ENCODE results near the gene PPP1R10. TPM values are rescaled to one million over a fixed set of nuclear protein-coding genes. Genes with fewer than 3 reads are reported as not detected.
A peak's percentile ranks its signal among the peaks of the same experiment; 100 is the strongest.

The PPP1R10 gene
- polyA plus RNA-seq, 4 donors = 50.5 to 67.6 (median 58.4) TPM

DNA sequence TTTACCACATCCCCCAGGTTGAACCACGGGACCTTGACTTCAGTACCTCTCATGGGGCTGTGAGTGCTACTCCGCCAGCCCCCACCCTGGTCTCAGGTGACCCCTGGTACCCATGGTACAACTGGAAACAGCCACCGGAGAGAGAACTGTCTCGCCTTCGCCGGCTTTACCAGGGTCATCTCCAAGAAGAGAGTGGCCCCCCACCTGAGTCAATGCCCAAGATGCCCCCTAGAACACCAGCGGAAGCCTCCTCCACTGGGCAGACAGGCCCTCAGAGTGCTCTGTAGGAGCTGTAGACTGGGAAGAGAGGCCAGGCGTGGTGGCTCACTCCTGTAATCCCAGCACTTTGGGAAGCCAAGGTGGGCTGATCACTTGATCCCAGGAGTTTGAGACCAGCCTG lies 8.5 kb upstream of the PPP1R10 start:
- no peak for DNase-seq (ENCODE audit: low read depth in 4 of 4, low spot score in 3 of 4)

DNA sequence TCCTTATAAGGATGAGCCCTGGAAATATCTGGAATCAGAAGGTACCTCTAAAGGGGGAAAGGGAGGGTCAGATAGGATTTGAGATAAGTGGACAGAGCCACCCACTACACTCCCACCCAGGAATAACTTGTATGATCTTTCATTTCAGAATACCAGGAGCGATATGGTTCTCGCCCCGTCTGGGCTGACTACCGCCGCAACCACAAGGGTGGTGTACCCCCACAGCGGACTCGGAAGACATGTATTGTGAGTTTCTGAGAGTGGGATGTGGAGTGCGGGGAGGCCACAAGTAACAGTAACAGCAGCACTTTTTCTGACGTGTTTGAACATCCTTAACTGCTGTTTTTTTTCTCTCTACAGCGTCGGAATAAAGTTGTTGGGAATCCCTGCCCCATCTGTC lies 2.5 kb upstream of the PPP1R10 start:
- DNase-seq (ENCODE audit: low read depth in 4 of 4, low spot score in 3 of 4) = no peak

DNA sequence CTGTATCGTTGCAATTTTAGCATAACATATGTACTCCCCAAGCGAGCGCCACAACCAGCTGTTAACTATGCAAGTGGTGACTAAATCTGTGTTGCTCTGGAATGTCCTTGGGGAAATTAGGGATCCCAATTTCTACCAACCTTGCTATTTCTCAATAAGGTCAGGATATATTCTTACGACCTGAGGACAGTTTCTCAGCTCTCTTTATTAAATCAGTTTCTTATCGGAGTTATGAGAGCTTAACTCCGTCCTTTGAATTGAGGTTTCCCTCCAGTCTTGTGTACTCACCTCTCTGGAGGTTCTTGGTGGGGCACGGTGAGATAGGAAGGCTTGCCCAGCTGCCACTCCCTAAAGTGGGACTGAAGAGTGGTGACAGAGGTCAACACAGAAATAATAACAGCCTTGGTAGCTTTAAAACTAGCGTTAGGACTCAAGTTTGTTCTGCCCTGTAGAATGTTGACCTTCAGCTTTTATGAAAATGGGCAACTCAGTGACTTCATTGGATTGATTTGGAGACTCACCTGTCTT lies 1.3 kb upstream of the PPP1R10 start:
- no peak for DNase-seq (ENCODE audit: low read depth in 4 of 4, low spot score in 3 of 4)

DNA sequence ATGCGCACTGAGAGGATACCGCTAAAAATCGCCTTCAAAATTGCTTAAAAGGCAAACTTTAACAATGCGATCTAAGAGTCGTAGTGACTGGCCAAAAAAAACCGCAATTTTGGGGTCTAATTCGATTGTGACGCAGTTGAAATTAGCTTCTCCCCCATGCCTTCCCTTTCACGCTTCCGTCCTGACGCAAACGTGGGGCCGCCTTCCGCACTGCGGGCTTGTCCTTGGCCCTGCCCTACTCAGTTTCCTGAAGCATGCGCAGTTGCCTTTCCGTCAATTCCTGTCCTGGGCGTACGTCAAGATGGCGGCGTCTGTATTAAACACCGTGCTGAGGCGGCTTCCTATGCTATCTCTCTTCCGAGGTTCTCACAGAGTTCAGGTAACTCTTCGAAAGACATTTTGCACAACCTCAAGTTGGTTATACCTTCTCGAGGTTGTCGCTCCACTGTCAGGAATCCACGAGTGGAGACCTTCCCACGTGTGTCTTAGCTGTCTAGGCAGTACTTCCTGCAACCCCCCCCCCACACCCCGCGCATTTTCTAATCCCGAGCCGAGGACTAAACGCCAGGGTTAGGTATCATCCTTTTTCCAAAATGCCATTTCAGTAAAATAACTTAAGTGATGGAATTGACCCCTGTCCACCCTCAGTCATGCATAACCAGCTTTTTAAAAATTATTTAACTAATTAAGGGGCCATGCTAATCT lies 674 bp upstream of the PPP1R10 start, which contains the start of gene MRPS18B:
TSS of gene MRPS18B (plus strand) at position 276 of the 705 bp plus-strand sequence. CDS start at position 302, 26 bp downstream.
- DNase-seq (ENCODE audit: low read depth in 4 of 4, low spot score in 3 of 4) = peak; percentile 97 to 100 (median 98)

DNA sequence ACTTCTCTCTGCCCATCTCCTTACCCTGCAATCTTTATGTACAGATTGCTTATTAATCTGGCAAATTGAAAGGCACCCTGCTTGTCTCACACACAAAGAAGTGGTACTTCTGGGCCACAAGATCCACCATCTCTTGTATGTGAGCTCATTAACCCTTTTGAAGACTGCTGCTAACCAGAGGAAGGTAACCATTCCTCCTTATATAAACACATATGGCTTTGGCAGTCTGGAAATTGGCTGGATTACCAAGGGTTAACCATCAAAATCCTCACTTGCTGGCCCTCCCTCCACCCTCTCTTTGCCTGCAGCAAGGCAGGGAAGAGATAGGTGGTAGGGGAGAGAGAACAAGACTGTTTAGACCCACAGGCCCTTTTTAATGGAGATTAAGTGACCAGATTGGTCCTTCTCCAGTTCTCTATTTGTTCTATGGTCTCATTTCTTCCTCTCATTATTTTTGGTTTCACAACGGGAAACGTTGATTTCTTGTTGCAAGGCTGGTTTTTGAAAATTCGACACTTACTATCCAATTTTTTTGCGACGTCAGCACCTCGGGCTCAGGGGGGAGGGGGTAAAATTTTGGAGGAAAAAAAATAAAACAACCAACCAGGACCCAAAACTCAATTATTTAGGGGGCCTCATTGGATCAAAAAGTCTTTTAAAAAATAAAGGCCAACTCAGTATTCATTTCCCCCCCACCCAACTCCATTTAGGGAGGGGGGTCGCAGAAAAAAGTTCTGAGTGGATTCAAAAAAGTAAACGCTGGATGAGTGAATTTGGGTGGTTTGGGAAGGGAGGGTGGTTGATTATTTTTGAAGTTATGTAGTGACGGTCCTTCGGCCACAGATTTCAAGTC lies 859 bp downstream of the PPP1R10 start:
- DNase-seq (ENCODE audit: low read depth in 4 of 4, low spot score in 3 of 4) = no peak

DNA sequence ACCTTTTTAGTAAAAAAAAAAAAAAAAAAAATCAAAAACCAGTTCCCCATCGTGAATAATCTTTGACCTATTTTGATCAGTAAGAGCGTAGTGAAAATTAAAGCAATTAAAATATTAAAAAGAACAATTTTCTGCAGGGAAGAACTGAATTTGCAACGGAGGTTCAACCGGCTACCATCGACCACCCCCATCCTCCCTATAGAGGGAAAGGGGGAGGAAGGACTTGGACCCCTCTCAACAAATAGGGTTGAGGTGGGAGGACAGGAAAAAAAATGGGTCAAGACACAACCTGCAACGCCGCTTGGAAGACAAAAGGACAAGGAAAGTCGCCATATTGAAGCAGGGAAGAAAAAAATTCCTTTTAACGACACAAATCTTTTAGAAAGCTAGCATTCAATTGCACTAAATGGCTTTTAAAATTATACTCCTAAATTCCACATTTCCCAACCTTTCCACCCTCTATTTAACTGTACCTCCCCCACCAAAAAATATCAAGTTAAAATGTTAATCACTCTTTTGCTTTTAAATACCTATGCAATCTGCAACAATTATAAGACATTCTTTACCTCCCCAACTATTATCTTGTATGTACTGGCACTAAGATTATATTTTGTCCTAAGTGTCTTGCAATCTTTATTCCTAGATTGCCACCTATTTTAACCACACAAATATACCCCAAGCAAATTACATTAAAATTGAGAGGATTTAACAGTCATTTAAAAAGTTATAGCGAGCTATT lies 1.7 kb downstream of the PPP1R10 start:
- peak in 1 of 4 donors; percentile 74 for DNase-seq (ENCODE audit: low read depth in 4 of 4, low spot score in 3 of 4)

DNA sequence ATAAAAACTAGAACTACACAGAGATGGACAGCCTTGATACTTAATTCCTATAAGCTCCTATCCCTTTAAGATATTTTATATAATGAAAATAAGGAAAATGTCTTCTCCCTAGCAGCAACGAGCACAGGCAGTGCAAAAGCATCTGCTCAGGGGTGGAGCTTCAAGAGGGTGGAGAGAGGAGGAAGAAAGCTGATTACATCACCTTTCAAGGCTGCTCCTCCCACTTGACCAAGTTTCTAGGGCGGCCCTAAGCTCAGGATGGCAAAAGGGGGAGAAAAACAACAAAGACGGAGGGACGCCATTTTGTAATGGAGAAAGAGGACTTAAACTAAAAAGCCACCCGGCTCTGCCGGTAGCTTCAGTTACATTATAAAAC lies 2.2 kb downstream of the PPP1R10 start:
- peak; percentile 88 to 98 (median 97) for DNase-seq (ENCODE audit: low read depth in 4 of 4, low spot score in 3 of 4)

DNA sequence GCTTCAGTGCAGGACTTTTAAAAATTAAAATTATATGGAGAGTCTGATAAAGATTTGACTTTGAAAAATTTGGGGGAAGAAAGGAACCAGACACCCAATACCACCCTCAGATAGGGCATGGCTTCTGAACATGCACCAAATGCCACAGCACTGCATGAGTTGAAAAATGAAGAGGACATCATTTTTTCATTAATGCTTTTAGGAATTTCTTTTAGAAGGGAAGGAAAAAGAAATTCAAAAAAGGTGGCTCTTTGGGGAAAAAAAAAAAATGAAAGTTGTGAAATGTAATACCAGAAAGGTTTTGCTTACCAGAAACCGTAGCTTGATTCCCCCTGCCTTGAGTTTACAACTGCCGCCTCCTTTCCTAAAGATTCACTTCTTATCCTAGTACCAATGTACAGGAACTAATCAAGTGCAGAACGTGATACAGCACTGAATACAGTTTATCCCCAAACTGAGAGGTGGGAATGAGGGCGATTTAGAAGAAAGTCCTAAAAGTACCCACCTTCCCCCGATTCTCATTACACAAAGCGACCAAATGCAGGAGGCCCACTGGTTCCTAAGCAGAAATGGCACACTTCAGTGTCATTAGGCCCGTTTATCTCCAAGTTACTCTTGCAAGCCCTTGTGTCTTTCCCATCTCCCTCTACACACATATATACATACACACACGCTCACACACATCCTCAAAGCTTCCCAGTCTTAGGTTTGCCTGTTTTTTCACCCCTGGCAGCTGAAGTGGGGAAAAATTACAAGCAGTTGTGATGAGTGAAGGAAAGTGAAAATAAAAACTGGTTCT lies 2.8 kb downstream of the PPP1R10 start:
- DNase-seq (ENCODE audit: low read depth in 4 of 4, low spot score in 3 of 4) = no peak

DNA sequence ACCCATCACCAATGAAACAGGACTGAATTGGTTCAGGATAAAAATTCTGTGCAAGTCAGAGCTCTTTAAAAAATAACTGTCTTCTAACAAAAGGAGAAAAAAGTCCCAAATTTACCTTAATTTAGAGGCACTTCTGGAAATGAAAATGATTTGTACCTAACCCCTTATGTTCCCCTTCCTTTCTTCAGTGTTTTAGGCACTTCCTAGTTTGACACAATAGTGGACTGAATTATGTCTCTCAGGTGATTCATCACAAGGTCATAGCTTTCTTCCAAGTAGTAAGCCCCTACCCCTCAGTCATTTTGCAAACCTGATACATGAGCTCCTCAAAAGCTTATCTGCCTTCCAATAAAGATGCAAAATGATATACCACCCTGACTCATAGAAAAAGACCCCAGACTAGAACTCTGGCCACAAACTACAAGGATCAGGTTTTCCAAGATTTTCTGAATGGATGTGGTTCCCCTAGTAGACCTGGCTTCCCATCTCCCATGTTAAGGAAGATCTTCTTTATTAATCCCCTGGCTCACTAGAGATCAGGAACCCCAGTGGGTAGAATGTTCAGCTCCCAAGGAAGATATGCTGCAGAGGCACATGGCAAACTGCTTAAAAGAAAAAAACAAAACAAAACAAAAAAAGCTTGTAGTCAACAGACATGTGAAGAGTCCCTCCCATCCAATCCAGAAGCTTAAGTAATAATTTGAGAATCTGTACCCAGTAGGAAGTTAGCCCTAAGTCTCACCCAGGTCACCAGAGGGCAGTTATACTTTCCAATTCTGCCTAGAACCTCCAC lies 3.6 kb downstream of the PPP1R10 start:
- DNase-seq (ENCODE audit: low read depth in 4 of 4, low spot score in 3 of 4) = no peak

DNA sequence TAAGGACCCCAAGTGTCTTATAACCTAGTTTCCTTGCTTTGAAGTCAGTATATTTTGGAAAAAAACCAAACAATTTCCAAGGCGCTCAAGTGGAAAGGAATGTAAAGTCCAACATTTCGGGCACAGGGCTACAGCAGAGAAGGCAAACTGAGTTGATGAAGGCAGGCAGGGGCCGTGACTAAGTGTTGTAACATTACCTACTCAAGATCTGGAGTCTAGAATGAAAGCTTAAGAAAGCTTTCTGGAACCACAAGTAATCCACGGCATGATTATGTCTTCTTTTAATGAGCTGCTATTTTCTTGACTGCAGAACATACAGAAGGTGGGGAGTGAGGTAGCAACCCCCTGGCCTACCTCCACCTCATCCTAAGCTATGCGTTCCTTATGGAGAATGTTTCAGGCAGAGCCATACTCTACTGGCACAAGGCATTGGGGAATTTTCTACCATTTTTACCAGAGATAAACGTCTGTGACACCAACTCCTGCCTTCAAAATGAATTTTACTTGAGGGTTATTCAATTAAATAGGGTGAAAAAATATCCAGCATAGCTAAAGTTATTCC lies 4.3 kb downstream of the PPP1R10 start:
- DNase-seq (ENCODE audit: low read depth in 4 of 4, low spot score in 3 of 4) = no peak

DNA sequence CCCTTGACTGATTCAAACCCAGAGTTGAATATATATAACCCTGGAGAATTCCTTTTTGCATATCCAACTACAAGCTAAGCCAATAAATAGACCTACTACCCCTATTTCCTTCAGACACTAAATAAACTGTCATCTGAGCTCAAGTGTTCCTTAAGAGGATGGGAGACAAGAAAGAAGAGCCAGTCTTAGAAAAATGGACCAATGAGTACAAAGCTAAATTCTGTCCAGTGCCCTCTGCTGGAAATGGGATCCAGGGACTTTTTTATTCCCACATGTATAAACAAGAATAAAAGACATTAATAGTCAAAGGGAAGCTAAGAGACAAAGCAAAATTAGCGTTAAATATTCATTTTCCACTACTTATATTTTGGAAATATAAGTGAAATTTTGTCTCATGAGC lies 4.8 kb downstream of the PPP1R10 start:
- no peak for DNase-seq (ENCODE audit: low read depth in 4 of 4, low spot score in 3 of 4)

DNA sequence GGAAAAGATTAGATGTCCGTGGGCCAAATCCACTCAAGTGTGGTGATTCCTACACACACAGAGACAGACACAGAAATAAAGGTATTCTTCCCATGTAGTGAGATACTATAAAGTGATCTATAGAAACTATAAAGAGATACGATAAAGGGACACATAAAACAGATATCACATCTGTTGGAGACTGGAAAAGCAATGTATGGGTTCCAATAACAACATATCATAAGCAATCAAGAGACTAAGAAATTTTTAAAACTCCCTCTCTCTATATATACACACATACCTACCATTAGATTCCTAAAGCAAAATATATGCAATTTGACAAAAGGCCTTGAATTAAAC lies 5.2 kb downstream of the PPP1R10 start:
- DNase-seq (ENCODE audit: low read depth in 4 of 4, low spot score in 3 of 4) = no peak

DNA sequence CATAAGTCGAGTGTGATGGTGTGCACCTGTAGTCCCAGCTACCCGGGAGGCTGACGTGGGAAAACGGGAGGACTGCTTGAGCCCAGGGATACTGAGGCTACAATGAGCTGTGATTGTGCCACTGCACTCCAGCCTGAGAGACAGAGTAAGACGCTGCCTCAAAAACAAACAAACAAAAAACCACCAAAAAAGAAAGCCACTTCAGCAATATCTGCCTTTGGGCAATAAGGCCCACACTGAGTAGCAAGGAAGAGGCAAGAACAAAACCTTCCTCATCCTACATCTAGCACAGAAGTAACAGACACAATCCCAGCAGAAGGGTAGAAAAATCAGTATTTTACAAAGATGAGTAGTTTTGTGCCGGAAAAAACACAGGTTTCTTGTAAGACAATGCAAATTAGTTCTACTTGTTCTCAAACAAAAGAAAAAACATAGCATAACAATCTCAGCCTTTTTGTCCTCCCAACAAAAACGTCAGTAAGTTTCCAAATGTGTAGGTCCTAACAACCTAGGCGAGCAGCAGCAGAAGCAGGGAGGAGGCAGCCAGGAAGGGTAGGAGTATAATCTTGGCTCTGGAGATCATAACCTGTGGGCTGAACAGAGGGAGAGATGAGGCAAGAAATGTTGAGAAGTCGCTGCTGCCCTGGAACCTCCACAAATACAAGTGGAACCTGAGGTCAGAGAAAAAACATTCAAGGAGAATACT lies 5.7 kb downstream of the PPP1R10 start:
- no peak for DNase-seq (ENCODE audit: low read depth in 4 of 4, low spot score in 3 of 4)

DNA sequence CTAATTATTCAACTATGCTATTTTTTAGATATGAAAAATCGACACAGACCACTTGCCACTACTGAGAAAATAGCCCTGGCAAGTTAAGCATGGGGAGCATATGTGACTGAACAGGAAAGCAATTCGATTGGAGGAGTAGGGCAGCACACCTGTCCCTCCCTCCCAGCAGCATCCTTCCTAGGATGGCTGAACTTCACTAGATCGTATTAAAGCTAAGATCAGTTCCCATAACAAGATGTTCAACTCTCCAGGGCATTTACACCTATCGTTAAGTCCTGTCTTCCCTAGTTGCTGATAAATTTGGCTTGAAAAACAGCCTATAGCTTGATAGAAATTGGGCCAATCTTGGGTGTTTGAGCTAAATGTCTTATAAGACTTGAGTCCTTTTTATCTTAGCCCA lies 7.0 kb downstream of the PPP1R10 start:
- no peak for DNase-seq (ENCODE audit: low read depth in 4 of 4, low spot score in 3 of 4)

DNA sequence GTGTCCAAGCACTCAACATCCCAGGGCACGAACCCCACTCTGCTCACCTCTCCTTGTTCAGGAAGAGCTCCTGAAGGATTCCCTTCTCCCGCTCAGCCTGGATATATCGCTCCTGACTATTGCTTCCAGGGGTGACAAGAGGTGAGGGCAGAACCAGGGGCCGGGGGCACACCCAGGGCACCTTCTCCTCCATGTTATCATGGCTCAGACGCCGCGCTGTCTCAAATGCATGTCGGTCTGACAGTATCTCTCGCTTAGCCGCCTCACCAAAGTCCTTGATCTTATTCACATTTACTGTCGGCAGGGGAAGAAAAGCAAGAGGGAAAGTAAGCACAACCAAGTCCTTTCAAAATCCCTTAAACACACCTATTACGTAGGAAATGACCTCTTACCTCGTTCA lies 13.1 kb downstream of the PPP1R10 start:
- DNase-seq (ENCODE audit: low read depth in 4 of 4, low spot score in 3 of 4) = no peak

DNA sequence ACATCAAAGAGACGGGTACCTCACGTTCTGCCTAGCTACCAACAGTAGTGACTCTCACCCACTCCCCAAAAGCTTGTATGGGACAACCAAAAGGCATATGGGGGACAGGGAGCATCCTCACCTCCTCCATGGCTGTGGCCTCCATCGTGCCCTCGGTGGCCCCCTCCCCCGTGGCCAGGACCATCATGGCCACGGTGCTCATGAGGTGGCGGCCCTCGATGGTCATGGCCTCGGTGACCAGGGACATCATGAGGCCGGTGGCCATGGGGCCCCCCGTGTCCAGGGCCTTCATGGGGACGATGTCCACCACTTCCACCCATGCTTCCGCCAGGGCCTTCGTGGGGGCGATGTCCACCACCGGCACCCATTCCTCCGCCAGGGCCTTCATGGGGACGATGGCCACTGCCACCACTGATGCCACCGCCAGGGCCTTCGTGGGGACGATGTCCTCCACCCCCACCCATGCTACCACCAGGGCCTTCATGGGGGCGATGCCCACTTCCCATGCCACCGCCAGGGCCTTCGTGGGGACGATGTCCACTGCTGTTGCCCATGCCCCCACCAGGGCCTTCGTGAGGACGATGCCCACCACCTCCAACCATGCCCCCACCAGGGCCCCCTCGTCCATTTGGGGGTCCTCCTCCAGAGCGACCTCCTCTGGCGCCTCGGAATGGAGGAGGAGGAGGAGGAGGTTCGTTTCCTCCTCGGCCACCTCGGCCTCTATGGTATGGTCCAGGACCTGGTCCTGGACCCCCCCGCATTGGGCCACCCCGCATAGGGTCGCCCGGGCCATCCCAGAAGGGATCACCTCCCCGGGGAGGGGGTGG lies 15.0 kb downstream of the PPP1R10 start:
- no peak for DNase-seq (ENCODE audit: low read depth in 4 of 4, low spot score in 3 of 4)

DNA sequence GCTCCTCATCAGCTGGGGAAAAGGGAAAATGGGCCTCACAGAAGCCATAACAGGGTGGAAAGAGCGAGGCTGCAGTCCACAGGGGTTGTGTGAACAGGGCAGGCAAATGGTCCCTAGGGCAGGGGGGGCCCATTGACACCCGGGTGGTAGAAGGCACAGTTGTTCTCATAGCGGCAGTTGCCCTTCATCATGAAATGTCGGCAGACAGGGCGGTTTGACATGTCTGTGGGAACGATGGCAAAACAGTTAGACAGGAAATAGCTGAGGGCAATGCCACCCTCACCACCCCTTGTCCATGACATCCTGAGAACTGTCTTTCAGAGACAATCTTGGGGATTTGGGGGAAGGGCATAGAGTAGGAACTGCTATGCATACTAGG lies 15.6 kb downstream of the PPP1R10 start:
- no peak for DNase-seq (ENCODE audit: low read depth in 4 of 4, low spot score in 3 of 4)

DNA sequence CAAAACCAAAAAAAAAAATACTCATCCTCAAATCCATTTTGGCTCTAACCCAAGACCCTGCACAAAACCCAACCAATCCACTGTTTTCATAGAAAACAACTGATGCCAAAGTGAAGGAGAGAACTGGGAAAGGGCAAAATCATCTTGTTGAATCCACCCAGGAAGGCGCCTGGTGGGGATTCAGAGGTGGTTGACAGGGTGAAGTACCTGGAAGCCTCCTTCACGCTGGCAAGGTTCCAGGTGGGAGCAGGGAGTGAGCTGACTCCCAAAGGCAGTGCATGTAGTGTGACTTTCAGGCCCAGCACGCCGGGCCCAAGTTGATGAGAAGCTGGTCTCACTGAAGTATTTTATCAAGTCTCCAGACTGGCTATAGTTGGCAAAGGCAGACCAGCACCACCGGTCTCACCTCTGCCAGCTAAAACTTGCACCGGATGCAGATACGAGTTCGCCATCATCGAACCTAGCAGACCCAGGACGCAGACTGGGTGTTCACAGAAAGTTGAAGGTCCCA lies 16.5 kb downstream of the PPP1R10 start:
- no peak for DNase-seq (ENCODE audit: low read depth in 4 of 4, low spot score in 3 of 4)

Data from right renal pelvis (tissue), 4 donors.